ENCODE measurements around the gene BPIFB6. TPM values are rescaled to one million over a fixed set of nuclear protein-coding genes. Genes with fewer than 3 reads are reported as not detected.

BPIFB6 gene, protein sequence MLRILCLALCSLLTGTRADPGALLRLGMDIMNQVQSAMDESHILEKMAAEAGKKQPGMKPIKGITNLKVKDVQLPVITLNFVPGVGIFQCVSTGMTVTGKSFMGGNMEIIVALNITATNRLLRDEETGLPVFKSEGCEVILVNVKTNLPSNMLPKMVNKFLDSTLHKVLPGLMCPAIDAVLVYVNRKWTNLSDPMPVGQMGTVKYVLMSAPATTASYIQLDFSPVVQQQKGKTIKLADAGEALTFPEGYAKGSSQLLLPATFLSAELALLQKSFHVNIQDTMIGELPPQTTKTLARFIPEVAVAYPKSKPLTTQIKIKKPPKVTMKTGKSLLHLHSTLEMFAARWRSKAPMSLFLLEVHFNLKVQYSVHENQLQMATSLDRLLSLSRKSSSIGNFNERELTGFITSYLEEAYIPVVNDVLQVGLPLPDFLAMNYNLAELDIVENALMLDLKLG
- not detected in 2 replicates for total RNA-seq

DNA sequence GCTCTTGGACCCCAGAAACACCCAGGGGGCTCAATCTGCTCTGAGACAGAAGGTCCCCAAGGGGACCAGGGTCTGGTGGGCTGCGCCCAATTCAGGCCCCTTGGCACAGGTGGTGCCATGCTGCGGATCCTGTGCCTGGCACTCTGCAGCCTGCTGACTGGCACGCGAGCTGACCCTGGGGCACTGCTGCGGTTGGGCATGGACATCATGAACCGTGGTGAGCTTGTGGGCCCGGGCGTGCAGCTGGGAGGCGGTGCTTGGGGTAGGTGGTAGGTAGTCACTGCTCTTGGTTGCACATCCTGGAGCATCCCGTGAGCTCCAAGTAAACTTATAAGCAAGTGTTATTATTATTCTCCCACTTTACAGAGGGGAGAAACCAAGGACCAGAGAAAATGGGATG is at the start of gene BPIFB6:
Gene BPIFB6, plus strand, starts transcription at position 118 of the 400 bp plus-strand sequence. Its CDS starts 0 bp downstream, at position 118.

DNA sequence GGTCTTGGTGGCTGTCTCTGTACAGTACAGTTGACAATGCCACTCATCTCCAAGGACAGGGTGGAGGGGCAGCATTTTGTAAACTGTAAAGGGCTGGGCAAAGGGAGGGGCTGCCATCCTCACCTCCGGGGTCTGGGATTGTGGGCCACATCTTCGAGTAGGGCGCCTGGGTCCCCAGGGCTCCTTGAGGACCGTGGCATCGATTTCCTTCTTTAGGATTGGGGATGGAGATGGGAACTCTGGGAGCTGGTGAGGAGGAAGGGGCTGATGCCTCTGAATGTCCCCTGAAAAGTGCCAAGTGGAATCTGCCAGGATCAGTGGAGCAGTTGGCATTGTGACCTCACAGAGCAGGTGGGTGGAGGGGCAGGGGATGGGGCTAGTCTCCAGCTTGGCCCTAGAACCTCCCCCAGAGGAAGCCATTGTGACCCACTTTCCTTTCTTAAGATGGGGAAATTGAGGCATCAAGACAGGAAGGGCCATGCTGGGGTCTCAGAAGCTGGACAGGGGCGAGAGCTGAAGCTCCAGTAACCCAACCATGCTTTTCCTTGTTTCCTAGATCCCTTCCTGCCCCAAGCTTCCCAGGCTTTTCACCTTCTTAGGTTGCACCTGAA is 27.2 kb upstream of the BPIFB6 start, which contains the start of gene SUN5:
Gene SUN5, minus strand, starts transcription at position 293 of the 611 bp plus-strand sequence. Its CDS starts 93 bp downstream, at position 200.

DNA sequence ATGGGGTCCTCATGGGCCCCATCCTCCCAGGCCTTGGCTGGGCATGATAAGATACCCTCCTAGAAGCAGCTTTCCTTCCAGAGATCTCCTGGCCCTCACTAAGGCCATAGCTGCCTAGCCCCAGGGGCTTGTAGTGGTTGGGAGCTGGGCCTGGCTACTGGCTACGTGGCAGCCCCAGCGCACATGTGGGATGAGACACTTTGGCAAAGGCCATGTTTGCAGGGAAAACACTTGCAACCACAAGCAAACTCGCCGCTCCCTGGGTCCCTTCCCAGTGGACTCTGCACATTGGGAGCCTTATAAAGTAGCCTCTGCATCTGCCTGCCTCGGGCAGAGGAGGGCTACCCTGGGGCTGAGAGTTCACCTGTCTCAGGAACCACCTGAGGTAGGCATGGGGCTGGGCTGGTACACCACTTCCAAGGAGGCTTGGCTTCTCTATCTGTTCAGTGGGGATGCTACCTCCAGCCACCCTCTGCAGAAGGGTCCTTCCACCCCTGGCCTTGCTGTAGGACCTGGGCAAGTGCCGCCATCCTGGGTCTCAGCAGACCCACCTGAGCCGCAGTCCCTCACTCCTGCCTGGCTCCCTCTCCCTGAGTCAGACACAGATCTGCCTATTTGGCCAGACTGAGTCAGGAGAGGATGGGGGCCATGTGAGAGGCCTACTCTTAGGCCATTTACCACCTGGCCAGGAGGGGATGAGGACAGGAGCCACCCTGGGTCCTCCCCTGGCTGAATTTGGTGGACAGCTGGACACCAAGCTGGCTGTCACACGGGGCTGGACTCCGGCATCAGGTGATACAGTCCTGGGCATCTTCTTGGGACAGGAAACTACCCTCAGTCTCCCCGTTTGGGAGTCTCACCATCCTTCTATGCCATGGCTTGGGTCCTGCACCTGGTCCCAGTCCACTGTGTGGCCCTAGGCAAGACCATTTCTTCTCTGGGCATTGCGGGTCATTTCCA is 23.8 kb upstream of the BPIFB6 start, which contains the start of gene BPIFB2:
Gene BPIFB2, plus strand, starts transcription at position 329 of the 960 bp plus-strand sequence. CDS start 871 bp downstream, outside the sequence.

DNA sequence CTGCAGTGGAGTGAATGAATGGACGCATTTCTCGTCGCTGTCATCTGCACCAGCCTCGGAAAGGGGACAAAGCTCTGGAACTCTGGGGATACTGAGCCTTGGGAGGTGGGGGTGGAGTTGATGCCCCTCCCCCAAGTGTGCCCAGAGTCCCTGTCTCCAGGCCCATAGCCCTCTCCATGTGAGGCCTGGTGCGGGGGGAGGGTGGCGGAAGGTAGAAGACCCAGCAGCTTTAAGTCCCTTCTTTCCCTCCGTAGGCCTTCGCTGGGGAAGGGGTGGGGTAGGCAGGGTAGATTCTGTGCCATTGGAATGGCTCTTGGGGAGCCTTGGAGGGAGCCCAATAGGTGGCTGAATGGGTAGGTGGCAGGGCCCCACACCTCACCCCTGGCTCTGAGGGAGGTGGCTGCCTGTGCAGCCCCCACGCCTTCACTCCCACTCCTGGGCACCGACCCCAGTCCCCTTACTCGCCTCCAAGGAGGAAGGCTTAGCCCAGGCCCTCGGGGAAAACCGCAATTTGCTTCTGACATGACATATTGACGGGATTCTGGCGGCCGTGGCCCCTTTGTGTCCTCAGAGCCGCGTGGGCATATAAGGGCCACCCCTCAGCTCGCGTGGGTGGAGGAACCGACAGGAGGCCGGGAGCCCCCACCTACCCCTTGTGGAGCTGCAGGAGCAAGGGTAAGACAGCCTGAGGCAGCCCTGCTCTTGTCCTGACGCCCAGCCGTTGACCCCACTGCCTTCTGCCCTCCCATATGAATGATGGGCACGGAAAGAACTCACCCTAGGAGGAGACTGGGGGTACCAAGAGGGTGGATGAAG is 22.1 kb downstream of the BPIFB6 start, which contains the start of gene BPIFB3:
Gene BPIFB3, plus strand, starts transcription at position 613 of the 816 bp plus-strand sequence. CDS start 1,533 bp downstream, outside the sequence.

DNA sequence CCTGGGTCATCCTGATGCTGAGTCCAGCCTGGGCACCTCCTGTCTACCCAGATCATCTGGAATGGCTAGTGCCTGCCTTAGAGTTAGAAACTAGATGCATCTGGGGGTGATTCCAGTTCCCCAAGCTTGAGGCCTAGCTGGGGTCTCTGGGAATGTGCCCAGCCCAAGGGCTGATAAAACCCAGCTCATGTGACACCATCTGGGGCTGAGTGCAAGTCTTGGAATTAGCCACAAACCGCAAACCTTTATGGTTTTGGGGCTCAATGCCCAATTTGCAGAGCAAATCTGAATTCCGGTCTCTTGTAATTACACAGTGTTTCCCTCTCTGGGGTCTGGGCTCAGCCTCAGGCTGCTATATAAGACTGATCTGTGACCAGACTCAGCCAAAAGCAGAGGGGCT is 47.8 kb downstream of the BPIFB6 start, which contains the start of gene BPIFB4:
Gene BPIFB4, plus strand, starts transcription at position 385 of the 400 bp plus-strand sequence. CDS start 1,884 bp downstream, outside the sequence.

Other genes with a start within 250 kb of the BPIFB6 start
- 42.2 and 74.8 TPM in 2 replicates for gene MAPRE1, start 211.7 kb upstream of the BPIFB6 start, total RNA-seq
- under 0.01 TPM in 1 of 2 replicates, not detected in the other for gene EFCAB8, start 172.7 kb upstream of the BPIFB6 start, total RNA-seq
- gene SUN5, start 27.2 kb upstream of the BPIFB6 start, total RNA-seq, result not detected in 2 replicates
- not detected in 2 replicates for gene BPIFB2, start 23.9 kb upstream of the BPIFB6 start, total RNA-seq
- gene BPIFB3, start 22.3 kb downstream of the BPIFB6 start, total RNA-seq, result not detected in 2 replicates
- gene BPIFB4, start 48.0 kb downstream of the BPIFB6 start, total RNA-seq, result under 0.01 TPM in 1 of 2 replicates, not detected in the other
- gene BPIFA2, start 136.5 kb downstream of the BPIFB6 start, total RNA-seq, result not detected in 2 replicates
- gene BPIFA3, start 185.7 kb downstream of the BPIFB6 start, total RNA-seq, result not detected in 2 replicates
- not detected in 2 replicates for gene BPIFA1, start 204.3 kb downstream of the BPIFB6 start, total RNA-seq